GM21526 (cell line): Measurements from ENCODE around the gene PLPPR3.
A peak's percentile ranks its signal among the peaks of the same experiment; 100 is the strongest.

Source experiments
- ATAC-seq: cut with Tn5 transposase; IDR thresholded peaks from one replicate; pipeline ENCODE4 v1.9.1; 2021; ENCODE audit warnings: moderate library complexity; ENCODE audit not compliant: unreplicated experiment, low FRiP score

The PLPPR3 gene

DNA sequence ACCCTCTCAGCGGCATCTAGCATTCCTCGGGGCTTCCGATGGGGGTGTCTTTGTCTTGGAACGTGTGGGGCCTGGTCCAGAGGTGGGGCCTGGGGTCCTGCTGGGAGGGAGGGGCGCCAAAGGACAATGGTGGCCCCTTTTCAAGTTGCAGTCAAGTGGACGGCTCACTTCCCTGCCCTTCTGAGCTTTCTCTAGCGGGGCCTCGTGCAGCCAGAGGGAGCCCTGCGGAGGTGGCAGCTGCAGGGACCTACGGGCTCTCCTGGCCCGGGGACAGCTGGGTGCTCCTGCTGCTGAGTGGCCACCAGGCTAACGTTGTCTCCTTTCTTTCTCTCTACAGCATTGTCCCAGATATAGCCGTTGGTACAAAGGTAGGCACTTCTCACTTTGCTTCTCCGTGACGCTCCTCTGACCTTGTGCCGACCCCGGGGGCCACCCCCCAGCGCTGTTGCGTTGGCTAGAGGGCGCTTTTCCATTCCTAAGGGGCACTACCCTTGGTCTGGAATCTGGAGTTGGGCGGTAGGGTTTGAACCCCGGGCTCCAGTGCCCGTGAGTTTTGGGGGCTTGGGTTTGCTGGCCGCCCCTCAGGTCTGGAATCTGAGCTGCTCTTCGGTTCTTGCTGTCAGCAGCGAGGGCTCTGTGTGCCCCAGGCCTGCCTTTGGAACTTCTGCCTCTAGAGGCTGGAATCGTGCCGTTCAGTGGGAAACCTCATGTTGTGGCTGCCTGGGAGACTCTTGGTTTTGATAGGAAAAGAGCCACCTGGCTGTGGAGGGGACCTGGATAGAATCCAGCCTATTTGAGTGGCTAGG lies 22.5 kb downstream of the PLPPR3 start:
- ATAC-seq, result no peak

GRCh38 chr19:798415-799075 lies 23.2 kb downstream of the PLPPR3 start:
- ATAC-seq, result no peak

- ATAC-seq, result peak; percentile 38
Measured at GRCh38 chr19:797528-798414, 24.0 kb downstream of the PLPPR3 start.

GRCh38 chr19:796692-797527 lies 24.8 kb downstream of the PLPPR3 start, which contains the start of gene PTBP1:
Gene PTBP1, plus strand, starts transcription at chr19:797452. Its CDS starts 46 bp downstream, at chr19:797498.
- ATAC-seq, result peak; percentile 64

DNA sequence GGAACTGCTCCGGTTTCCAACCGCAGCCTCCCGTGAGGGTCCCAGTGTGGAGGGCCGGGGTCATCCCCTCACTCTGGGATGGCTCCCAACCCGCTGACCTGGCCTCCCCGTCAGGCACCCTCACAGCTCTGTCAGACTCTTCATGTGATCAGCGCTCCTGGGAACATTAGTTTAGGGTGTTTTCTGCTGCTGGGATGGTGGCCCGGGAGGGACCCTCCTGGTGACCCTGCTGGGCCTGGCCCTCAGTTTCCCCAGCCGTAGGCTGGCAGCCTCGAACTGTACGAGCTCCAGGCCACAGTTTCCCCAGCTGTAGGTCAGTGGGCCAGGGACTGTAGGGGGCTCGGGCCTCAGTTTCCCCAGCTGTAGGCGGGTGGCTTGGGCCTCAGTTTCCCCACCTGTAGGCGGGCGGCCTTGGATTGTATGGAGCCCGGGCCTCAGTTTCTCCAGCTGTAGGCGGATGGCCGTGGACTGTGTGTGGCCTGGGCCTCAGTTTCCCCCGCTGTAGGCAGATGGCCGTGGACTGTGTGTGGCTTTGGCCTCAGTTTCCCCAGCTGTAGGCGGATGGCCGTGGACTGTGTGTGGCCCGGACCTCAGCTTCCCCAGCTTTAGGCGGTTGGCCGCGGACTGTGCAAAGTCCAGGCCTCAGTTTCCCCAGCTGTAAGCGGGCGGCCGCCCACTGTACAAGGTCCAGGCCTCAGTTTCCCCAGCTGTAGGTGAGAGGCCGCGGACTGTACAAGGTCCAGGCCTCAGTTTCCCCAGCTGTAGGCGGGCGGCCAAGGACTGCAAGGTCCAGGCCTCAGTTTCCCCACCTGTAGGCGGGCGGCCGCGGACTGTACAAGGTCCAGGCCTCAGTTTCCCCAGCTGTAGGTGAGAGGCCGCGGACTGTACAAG lies 25.8 kb downstream of the PLPPR3 start:
- no peak for ATAC-seq

GRCh38 chr19:795073-795611 lies 26.6 kb downstream of the PLPPR3 start:
- no peak for ATAC-seq

GRCh38 chr19:793806-794205 lies 27.9 kb downstream of the PLPPR3 start:
- ATAC-seq, result no peak

DNA sequence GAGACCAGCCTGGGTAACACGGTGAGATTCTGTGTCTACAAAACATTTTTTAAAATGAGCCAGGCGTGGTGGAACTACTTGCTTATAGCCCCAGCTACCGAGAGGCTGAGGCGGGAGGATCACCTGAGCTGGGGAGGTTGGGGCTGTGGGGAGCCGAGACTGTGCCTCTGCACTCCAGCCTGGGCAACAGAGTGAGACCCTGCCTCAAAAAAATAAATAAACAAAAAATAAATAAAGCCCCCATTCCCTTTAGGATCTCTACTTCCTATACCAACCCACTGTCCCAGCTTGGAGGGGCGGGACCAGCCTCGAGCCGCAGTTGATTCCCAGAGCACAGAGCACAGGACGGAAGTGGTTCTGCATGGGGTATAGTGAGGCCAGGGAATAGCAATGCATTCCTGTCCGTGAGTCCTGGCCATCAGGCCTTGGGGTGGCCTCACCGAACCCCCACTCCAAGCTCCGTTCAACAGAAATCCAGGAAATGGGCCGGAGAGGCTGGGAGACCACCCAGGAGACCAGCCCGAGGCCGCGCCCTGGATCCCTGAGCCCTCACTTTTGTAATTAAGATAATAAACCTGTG lies 29.4 kb downstream of the PLPPR3 start:
- ATAC-seq, result no peak

- ATAC-seq, result no peak
Measured at GRCh38 chr19:791567-792305, 30.0 kb downstream of the PLPPR3 start.

DNA sequence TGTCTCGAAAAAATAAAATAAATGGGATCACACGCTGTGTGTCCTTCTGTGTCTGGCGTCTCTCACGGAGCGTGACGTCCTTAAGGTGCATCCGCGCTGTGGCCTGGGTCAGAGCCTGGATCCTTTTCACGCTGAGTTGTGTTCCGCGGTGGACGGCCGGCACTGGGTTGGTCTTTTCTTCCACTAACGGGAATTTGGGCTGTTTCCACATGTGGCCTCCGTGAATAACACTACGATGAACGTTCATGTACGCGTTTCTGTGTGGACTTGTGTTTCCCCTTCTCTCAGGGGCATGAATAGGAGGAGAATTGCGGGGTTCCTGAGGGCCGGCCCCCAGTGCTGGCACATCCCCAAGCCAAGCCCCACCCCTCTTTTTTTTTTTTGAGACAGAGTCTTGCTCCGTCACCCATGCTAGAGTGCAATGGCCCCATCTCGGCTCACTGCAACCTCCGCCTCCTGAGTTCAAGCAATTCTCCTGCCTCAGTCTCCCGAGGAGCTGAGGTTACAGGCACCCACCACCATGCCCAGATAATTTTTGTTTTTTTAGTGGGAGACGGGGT lies 30.7 kb downstream of the PLPPR3 start:
- ATAC-seq, result no peak

DNA sequence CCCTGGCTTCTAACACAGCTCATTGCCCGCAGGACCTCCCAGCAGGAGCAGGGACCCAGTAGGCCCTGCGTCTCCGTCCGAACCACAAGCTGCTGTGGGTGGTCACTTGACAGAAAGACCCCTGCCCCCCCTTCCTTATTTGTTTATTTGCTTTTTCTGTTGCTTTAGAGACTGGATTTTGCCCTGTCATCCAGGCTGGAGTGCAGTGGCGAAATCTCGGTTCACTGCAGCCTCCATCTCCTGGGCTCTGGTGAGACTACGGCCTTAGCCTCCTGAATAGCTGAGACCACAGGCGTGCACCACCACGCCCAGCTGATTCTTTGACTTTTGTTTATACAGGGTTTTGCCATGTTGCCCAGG lies 32.1 kb downstream of the PLPPR3 start:
- ATAC-seq, result no peak

GRCh38 chr19:788983-789700 lies 32.6 kb downstream of the PLPPR3 start:
- no peak for ATAC-seq

DNA sequence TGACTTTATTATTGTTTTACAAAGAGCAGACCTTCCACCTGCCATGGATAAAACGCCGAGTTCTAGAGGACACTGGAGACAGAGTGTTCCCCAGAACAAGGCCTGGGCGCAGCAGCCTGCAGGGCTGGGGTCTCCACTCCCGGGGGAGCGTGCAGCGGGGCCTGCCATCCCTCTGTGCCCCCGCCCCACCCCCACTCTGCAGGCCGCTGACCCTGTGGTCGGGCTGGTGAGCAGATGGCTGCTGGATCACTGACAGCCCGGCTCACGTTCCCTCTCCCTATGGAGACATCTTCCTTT lies 33.1 kb downstream of the PLPPR3 start:
- ATAC-seq, result no peak

- no peak for ATAC-seq
Measured at GRCh38 chr19:787536-787935, 34.2 kb downstream of the PLPPR3 start.

- no peak for ATAC-seq
Measured at GRCh38 chr19:784541-784940, 37.2 kb downstream of the PLPPR3 start.

- ATAC-seq, result no peak
Measured at GRCh38 chr19:782878-783668, 38.7 kb downstream of the PLPPR3 start.
